Activated naive CD8-positive, alpha-beta T cell (primary cell): Measurements from ENCODE around the gene GP1BA.
A peak's percentile ranks its signal among the peaks of the same experiment; 100 is the strongest.
"Not testable (repeated sequence)": the region's sequence is repeated elsewhere in the genome, so short reads cannot be mapped to it uniquely, and the experiment has no call there.

Experiments used
- H3K27ac Mint-ChIP-seq: one replicate; pipeline ENCODE4 v1.8.0; 2021; ENCODE audit warnings: mixed read lengths
- H3K27me3 Mint-ChIP-seq: one replicate; pipeline ENCODE4 v1.8.0; 2021; ENCODE audit warnings: mixed read lengths
- H3K36me3 Mint-ChIP-seq: one replicate; pipeline ENCODE4 v1.8.0; 2021; ENCODE audit warnings: mixed read lengths
- H3K4me1 Mint-ChIP-seq: one replicate; pipeline ENCODE4 v1.8.0; 2021; ENCODE audit warnings: low read depth, mixed read lengths
- H3K4me3 Mint-ChIP-seq: one replicate; pipeline ENCODE4 v1.8.0; 2021; ENCODE audit warnings: mild to moderate bottlenecking, mixed read lengths
- H3K9me3 Mint-ChIP-seq: one replicate; pipeline ENCODE4 v1.8.0; 2021; ENCODE audit warnings: low read depth, mixed read lengths

Gene GP1BA

GRCh38 chr17:4919511-4920047, 12.5 kb upstream of the GP1BA start:
- Mint-ChIP-seq H3K36me3 (no peaks in the 10 kb centered on the region), H3K27ac (no peak overlapping the region), H3K9me3 (no peaks in the 10 kb centered on the region), H3K4me3 (no peak overlapping the region), H3K4me1 (peaks cover 2% of the 10 kb centered on the region), H3K27me3 (no peaks in the 10 kb centered on the region)

- Mint-ChIP-seq H3K9me3 (no peaks in the 10 kb centered on the region), H3K27me3 (no peaks in the 10 kb centered on the region), H3K36me3 (no peaks in the 10 kb centered on the region), H3K4me1 (peaks cover 2% of the 10 kb centered on the region), H3K27ac (no peak overlapping the region), H3K4me3 (no peak overlapping the region)
These were observed 11.6 kb upstream of the GP1BA start for GRCh38 chr17:4920351-4921048.

- no peaks in the 10 kb centered on the region for H3K36me3 Mint-ChIP-seq
- no peaks in the 10 kb centered on the region for H3K9me3 Mint-ChIP-seq
- H3K27ac Mint-ChIP-seq: no peak overlapping the region
- peaks cover 2% of the 10 kb centered on the region for H3K4me1 Mint-ChIP-seq
- H3K4me3 Mint-ChIP-seq: no peak overlapping the region
- H3K27me3 Mint-ChIP-seq: no peaks in the 10 kb centered on the region
These were observed 10.8 kb upstream of the GP1BA start for GRCh38 chr17:4921320-4921719.

- H3K27me3 Mint-ChIP-seq, H3K36me3 Mint-ChIP-seq, H3K27ac Mint-ChIP-seq, H3K4me1 Mint-ChIP-seq, H3K4me3 Mint-ChIP-seq, H3K9me3 Mint-ChIP-seq: not testable (repeated sequence)
These were observed 5.3 kb upstream of the GP1BA start for GRCh38 chr17:4926577-4927335.

GRCh38 chr17:4928881-4929280, 3.2 kb upstream of the GP1BA start:
- peaks cover 3% of the 10 kb centered on the region for H3K36me3 Mint-ChIP-seq
- H3K4me3 Mint-ChIP-seq: no peak overlapping the region
- H3K27me3 Mint-ChIP-seq: no peaks in the 10 kb centered on the region
- no peaks in the 10 kb centered on the region for H3K9me3 Mint-ChIP-seq
- H3K4me1 Mint-ChIP-seq: peaks cover 5% of the 10 kb centered on the region
- H3K27ac Mint-ChIP-seq: no peak overlapping the region

- Mint-ChIP-seq H3K4me3 (no peak overlapping the region), H3K9me3 (no peaks in the 10 kb centered on the region), H3K36me3 (no peaks in the 10 kb centered on the region), H3K27ac (no peak overlapping the region), H3K4me1 (peaks cover 22% of the 10 kb centered on the region), H3K27me3 (no peaks in the 10 kb centered on the region)
These were observed 679 bp downstream of the GP1BA start for GRCh38 chr17:4932756-4933155.

GRCh38 chr17:4933646-4934045, 1.6 kb downstream of the GP1BA start:
- peak overlapping the region; percentile 38 for H3K4me3 Mint-ChIP-seq
- H3K36me3 Mint-ChIP-seq: no peaks in the 10 kb centered on the region
- H3K9me3 Mint-ChIP-seq: no peaks in the 10 kb centered on the region
- no peaks in the 10 kb centered on the region for H3K27me3 Mint-ChIP-seq
- peaks cover 28% of the 10 kb centered on the region for H3K4me1 Mint-ChIP-seq
- H3K27ac Mint-ChIP-seq: peak overlapping the region; percentile 34

GRCh38 chr17:4934173-4934979, 2.3 kb downstream of the GP1BA start:
- peaks cover 33% of the 10 kb centered on the region for H3K4me1 Mint-ChIP-seq

GRCh38 chr17:4935650-4936049, 3.6 kb downstream of the GP1BA start:
- Mint-ChIP-seq H3K9me3 (no peaks in the 10 kb centered on the region), H3K4me1 (peaks cover 33% of the 10 kb centered on the region), H3K27ac (no peak overlapping the region), H3K36me3 (no peaks in the 10 kb centered on the region), H3K4me3 (no peak overlapping the region), H3K27me3 (no peaks in the 10 kb centered on the region)

More at GRCh38 chr17:4934173-4934979, 2.3 kb downstream of the GP1BA start:
- H3K27ac Mint-ChIP-seq: peak overlapping the region; percentile 34
- peak overlapping the region; percentile 38 for H3K4me3 Mint-ChIP-seq
- H3K9me3 Mint-ChIP-seq: no peaks in the 10 kb centered on the region
- H3K27me3 Mint-ChIP-seq: no peaks in the 10 kb centered on the region
- no peaks in the 10 kb centered on the region for H3K36me3 Mint-ChIP-seq

GRCh38 chr17:4936436-4936835, 4.4 kb downstream of the GP1BA start:
- Mint-ChIP-seq H3K27me3 (no peaks in the 10 kb centered on the region), H3K4me3 (peak overlapping the region; percentile 12), H3K9me3 (no peaks in the 10 kb centered on the region), H3K36me3 (no peaks in the 10 kb centered on the region), H3K27ac (no peak overlapping the region), H3K4me1 (peaks cover 37% of the 10 kb centered on the region)

GRCh38 chr17:4937553-4937952, 5.5 kb downstream of the GP1BA start:
- no peaks in the 10 kb centered on the region for H3K9me3 Mint-ChIP-seq
- no peak overlapping the region for H3K27ac Mint-ChIP-seq
- peak overlapping the region; percentile 96 for H3K4me3 Mint-ChIP-seq
- H3K36me3 Mint-ChIP-seq: peaks cover 3% of the 10 kb centered on the region
- peaks cover 49% of the 10 kb centered on the region for H3K4me1 Mint-ChIP-seq
- H3K27me3 Mint-ChIP-seq: no peaks in the 10 kb centered on the region

GRCh38 chr17:4938069-4938491, 6.0 kb downstream of the GP1BA start:
- Mint-ChIP-seq H3K4me3 (peak overlapping the region; percentile 96), H3K9me3 (no peaks in the 10 kb centered on the region), H3K4me1 (peaks cover 54% of the 10 kb centered on the region), H3K36me3 (peaks cover 5% of the 10 kb centered on the region), H3K27ac (peak overlapping the region; percentile 96), H3K27me3 (no peaks in the 10 kb centered on the region)

GRCh38 chr17:4938688-4939545, 6.8 kb downstream of the GP1BA start:
- Mint-ChIP-seq H3K27me3 (no peaks in the 10 kb centered on the region), H3K4me1 (peaks cover 55% of the 10 kb centered on the region), H3K27ac (peak overlapping the region; percentile 96), H3K36me3 (peaks cover 6% of the 10 kb centered on the region), H3K9me3 (no peaks in the 10 kb centered on the region), H3K4me3 (peak overlapping the region; percentile 96)

GRCh38 chr17:4939546-4939795, 7.4 kb downstream of the GP1BA start:
- H3K4me3 Mint-ChIP-seq: peak overlapping the region; percentile 96
- no peaks in the 10 kb centered on the region for H3K9me3 Mint-ChIP-seq
- H3K27ac Mint-ChIP-seq: peak overlapping the region; percentile 96
- no peaks in the 10 kb centered on the region for H3K27me3 Mint-ChIP-seq
- H3K4me1 Mint-ChIP-seq: peaks cover 55% of the 10 kb centered on the region
- peaks cover 6% of the 10 kb centered on the region for H3K36me3 Mint-ChIP-seq
